ENCODE results near the gene KHK.

The KHK gene

GRCh38 chr2:27082773-27083409, 3.7 kb upstream of the KHK start:
- DNase-seq: no peak

GRCh38 chr2:27083410-27084296, 2.9 kb upstream of the KHK start:
- DNase-seq: no peak

GRCh38 chr2:27084297-27085061, 2.1 kb upstream of the KHK start:
- DNase-seq: no peak

GRCh38 chr2:27085062-27085672, 1.4 kb upstream of the KHK start:
- DNase-seq: no peak

GRCh38 chr2:27085673-27086089, 891 bp upstream of the KHK start:
- DNase-seq: peak; percentile 23 to 25

- peak; percentile 97 to 98 for DNase-seq
Measured at GRCh38 chr2:27086090-27086723, 365 bp upstream of the KHK start.

GRCh38 chr2:27087823-27088410, 1.3 kb downstream of the KHK start:
- no peak for DNase-seq

- no peak for DNase-seq
Measured at GRCh38 chr2:27088634-27089033, 2.1 kb downstream of the KHK start.

- DNase-seq: no peak
Measured at GRCh38 chr2:27089111-27089954, 2.8 kb downstream of the KHK start.

- DNase-seq: no peak
Measured at GRCh38 chr2:27091746-27092695, 5.4 kb downstream of the KHK start.

- no peak for DNase-seq
Measured at GRCh38 chr2:27092696-27093429, 6.3 kb downstream of the KHK start.

GRCh38 chr2:27093430-27094352, 7.1 kb downstream of the KHK start:
- no peak for DNase-seq

GRCh38 chr2:27094353-27094984, 7.9 kb downstream of the KHK start:
- DNase-seq: no peak

GRCh38 chr2:27095427-27095744, 8.8 kb downstream of the KHK start:
- no peak for DNase-seq

GRCh38 chr2:27095745-27096651, 9.4 kb downstream of the KHK start:
- peak; percentile 53 to 58 for DNase-seq

- peak in 1 of 2 donors; percentile 15 for DNase-seq
Measured at GRCh38 chr2:27096748-27097297, 10.3 kb downstream of the KHK start.

Data from CD4-positive, alpha-beta T cell treated with Interleukin-1 beta for 1 hour (primary cell).